GM12864 (cell line): ENCODE results near the gene AGTPBP1.

Experiments
- DNase-seq: peaks from one replicate; pipeline ENCODE4 v3.0.0-alpha.2; 2011; ENCODE audit warnings: low read depth
- H3K4me3 ChIP-seq: 2 replicates; pipeline ENCODE4 v1.5.1; 2011; ENCODE audit warnings: mild to moderate bottlenecking, low read depth, low read length, control low read depth
- TF ChIP-seq, protein P1 (sequence below): IDR thresholded peaks from 2 replicates; pipeline ENCODE4 v1.5.1; 2011; ENCODE audit warnings: low read depth, mild to moderate bottlenecking, moderate library complexity, low read length, control low read depth, inconsistent platforms; ENCODE audit errors: missing control alignments

Gene AGTPBP1

DNA sequence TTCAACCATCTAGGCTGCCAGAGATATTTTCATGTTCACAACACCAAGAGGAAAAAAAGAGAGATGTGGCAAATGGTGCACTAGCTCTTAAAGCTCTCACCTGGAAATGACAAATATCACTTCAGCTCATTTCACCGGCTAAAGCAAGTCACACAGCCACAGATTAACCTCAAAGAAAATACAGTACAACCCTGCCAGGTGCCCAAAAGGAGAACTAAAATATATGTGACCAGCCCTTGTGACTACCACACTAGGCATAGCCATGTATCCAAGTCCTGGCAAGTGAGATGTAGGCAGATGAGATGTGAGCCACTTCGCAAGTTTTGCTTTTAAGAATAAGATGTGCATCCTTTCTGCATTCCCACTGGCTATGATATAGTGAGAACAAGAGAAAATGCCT is 41.4 kb downstream of the AGTPBP1 start:
- TF ChIP-seq, protein P1, sequence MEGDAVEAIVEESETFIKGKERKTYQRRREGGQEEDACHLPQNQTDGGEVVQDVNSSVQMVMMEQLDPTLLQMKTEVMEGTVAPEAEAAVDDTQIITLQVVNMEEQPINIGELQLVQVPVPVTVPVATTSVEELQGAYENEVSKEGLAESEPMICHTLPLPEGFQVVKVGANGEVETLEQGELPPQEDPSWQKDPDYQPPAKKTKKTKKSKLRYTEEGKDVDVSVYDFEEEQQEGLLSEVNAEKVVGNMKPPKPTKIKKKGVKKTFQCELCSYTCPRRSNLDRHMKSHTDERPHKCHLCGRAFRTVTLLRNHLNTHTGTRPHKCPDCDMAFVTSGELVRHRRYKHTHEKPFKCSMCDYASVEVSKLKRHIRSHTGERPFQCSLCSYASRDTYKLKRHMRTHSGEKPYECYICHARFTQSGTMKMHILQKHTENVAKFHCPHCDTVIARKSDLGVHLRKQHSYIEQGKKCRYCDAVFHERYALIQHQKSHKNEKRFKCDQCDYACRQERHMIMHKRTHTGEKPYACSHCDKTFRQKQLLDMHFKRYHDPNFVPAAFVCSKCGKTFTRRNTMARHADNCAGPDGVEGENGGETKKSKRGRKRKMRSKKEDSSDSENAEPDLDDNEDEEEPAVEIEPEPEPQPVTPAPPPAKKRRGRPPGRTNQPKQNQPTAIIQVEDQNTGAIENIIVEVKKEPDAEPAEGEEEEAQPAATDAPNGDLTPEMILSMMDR: no peak
- DNase-seq: no peak
- H3K4me3 ChIP-seq: no peak overlapping the region

DNA sequence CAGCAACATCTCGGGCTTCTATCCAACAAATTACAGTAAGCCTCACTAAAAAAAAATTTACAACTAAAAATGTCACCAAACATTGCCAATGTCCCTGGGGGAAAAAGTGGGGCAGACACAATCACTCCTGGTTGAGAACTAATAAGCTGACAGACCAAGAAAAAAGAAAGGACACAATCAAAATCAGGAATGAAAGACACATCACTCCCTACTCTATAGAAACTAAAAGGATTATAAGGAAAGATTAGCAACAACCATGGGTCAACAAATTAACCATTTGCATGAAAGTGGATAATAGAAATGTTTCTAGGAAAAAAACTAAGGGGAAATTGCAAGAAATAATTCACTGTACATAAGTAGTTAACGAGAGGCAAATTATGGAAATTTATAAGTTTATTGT is 53.4 kb downstream of the AGTPBP1 start:
- TF ChIP-seq, protein P1: no peak
- DNase-seq: no peak
- no peak overlapping the region for H3K4me3 ChIP-seq

DNA sequence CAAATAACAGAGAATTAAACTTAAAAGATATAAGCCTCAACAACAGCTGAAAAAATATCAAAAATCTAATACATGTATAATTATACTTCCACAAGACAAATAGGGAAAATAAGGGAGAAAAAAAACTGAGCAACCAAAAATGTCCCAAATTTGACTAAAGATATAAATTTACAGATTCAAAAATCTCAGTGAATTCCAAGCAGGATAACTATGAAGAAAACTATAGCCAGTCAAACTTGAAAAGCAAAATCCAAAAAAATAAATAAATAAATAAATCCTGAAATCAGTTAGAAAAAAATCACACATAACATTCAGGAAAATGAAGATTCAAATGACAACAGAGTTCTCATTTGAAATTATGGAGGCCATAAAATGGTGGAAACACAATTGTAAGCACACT is 56.7 kb downstream of the AGTPBP1 start:
- no peak overlapping the region for H3K4me3 ChIP-seq
- DNase-seq: no peak
- TF ChIP-seq, protein P1: no peak

DNA sequence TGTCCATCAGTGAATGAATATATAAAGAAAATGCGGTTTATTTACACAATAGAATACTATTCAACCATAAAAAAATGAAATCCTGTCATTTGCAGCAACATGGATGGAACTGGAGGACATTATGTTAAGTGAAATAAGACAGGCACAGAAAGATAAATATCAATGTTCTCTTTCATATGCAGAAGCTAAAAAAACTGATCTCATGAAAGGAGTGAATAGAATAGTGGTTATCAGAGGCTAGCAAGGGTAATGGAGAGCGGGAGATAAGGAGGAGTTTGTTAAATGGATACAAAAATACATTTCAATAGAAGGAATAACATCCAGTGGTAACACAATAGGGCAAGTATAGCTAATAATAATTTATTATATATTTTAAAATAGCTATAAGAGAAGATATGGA is 65.0 kb downstream of the AGTPBP1 start:
- no peak for DNase-seq
- TF ChIP-seq, protein P1: no peak
- no peak overlapping the region for H3K4me3 ChIP-seq

DNA sequence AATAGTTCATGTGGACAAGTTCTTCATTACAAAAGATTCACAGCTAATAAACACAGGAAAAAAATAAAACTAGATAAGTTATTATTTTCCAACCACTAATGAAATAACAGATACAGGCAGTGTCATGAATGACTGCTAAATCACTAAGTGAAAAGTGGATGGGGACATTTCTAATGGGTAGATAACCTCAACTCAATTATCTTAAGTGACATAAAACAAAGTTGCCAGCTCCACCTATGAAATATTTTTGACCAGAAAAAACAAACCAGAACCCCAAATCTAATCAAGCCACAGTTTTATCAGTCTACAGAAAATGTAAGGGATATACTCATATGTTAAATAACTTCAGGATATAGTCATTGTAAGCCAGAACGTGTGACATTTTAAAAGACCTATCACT is 74.4 kb downstream of the AGTPBP1 start:
- H3K4me3 ChIP-seq: no peak overlapping the region

DNA sequence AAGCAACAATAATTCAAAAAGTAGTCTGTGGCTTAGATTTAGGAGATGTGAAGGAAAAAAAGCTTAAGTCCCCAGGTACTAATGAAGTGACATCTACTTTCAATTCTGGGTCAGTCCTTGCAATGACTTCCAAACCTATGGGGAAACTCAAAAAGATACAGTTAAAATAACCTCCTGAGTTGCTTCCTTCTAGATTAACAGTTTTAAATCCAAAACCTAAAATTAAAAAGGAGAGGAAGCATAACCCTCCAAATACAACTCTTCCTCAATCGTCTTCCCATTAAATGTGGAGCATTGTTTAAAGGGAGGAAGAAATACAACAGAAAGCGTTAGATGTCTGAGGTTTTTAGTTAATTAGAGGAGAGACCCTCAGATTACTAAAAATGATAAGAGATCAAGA is 75.7 kb downstream of the AGTPBP1 start:
- TF ChIP-seq, protein P1: no peak
- H3K4me3 ChIP-seq: no peak overlapping the region
- DNase-seq: no peak

More for the DNA sequence above, 74.4 kb downstream of the AGTPBP1 start:
- no peak for DNase-seq
- TF ChIP-seq, protein P1: no peak

DNA sequence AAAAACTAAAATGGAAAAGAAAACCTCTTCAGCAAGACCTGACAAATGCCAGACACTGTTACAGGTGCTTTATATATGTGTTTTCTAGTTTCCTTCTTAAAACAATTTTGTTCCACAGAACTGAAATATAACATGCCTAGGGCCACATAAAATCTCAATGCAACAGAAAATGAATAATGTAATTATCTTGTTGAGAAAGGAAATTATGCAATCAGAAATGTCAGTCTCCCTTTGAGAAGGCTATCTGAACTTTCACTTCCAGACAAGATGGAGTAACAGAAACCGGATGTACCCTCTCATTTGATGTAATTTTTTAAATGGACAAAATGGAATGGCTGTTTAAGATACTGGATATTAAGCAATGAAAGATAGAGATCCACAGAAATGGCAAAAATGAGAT is 79.2 kb downstream of the AGTPBP1 start:
- no peak overlapping the region for H3K4me3 ChIP-seq
- TF ChIP-seq, protein P1: no peak
- no peak for DNase-seq
